Fibroblast of skin of left quadriceps (primary cell): ENCODE data around the gene PSME4.
"Not testable (repeated sequence)": the region's sequence is repeated elsewhere in the genome, so short reads cannot be mapped to it uniquely, and the experiment has no call there.

Experiments used
- DNase-seq, 2 experiments: peaks; one replicate each; pipeline ENCODE4 v3.0.0-alpha.2; 2013; ENCODE audit warnings: low read depth in 2 of 2

PSME4 gene

GRCh38 chr2:53964987-53965687 lies 5.7 kb downstream of the PSME4 start:
- no peak for DNase-seq

DNA sequence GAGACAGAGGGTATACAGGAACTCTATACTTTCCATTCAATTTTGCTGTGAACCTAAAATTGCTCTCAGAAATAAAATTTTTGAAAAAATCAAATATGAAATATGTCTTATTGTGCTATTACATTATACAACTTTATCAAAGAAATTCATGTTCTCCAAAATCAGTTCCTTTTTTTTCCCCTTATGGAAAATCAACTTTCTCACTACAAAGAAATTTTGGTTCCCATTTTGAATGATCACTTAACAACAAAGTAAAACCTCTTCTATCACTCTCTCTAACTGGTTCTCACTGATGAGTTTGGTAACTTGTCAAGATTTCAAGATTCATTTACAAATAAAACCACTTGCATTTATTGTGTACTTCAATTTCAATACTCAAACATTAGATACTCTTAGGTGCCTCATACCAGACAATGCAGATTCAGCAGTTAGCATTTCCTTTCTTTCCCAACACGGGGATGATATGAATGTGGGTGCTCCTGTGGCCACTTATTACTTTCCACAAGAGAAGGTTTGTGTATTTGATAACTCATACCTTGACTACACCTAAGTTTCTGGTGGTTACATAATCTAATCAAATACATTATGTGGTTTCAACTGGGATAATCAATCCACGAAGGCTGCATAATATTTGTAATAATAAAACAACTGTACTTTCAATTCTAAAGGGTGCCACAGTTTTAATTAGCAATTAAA lies 6.4 kb downstream of the PSME4 start:
- DNase-seq, result no peak

GRCh38 chr2:53961478-53962216 lies 9.1 kb downstream of the PSME4 start:
- not testable (repeated sequence) for DNase-seq

DNA sequence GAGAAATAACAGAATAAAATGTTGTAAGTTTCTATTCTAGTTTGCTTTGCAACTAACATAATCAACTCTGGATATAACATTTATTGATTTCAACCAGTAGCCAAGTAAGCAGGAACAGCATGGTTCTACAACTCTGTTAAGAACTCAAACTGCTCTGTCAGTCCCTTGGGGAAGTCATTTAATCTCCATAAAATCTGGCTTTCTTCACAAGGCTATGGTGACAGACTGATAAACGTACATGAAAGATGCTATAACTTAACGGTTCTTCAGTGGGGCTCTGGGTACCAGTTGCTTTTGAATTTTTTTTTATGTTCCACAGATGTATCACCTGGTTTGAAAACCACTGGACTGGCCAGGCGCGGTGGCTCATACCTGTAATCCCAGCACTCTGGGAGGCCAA lies 10.3 kb downstream of the PSME4 start:
- no peak for DNase-seq

DNA sequence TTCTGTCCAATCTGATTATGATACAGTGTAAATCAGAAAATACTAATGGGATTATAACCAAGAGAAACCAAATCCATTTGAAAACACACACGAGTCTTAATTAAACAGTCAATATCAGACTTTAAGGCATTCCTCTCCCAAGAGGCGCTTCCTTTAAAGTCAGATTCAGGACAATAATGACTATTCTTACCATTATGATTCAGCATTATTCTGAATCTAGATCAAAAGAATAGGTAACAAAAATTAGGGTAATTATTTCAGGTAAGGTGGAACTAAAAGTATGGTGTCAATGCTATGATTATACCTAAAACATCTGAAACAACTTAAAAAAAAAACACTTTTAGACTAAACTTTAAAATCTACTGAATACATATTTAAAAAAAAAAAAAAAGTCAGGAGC lies 12.3 kb downstream of the PSME4 start:
- DNase-seq, result no peak

GRCh38 chr2:53952519-53952918 lies 18.3 kb downstream of the PSME4 start:
- DNase-seq, result no peak

DNA sequence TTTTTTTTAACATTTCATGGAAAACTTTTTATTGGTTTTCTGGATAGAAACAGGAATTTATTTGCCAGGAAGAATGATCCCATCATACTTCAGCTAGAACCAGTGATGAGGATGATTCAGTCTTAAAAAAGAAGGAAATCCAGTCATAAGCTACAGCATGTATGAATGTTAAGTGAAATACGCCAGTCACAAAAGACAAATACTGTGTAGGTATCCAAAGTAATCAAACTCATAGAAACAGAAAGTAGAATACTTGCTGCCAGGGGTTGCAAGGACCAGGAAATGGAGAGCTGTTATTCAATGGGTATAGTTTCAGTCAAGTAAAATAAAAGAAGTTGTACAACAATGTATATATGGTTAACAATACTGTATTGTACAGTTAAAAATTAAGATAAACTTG lies 21.3 kb downstream of the PSME4 start:
- no peak for DNase-seq

DNA sequence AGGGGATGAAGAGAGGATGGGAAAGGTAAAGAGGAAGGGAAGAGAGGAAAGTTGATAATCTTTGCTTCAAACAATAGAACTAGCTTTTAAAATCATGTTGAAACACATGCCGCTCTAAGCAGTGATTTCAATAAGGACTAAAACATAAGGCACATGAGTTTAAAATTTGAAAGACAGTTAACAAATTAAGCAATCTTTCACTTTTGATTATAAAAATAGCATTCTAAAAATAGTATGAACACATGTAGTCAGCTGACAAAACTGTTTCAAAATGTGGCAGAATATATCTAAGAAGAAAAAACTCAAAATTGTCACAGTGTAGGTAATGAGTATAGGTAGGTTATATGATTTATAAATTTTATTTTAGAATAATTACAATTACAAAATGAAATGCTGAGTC lies 25.3 kb downstream of the PSME4 start:
- DNase-seq, result no peak

DNA sequence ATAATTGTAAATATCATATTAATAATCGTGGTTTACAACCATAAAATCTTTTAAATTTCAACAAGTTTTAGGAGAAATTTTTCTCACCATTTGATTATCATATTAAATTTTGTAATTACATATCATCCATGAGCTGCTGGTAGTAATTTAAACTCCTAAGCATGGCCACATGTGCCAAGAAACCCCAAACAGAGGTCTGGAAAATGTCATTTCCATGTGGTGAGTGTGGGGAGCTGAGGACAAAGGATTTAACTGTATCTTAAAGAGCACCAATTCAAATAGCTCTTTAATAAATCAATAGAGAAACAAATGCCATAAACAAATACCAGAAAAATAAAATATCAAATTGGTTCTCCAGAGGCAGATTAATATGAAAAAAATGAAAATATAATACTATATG lies 26.3 kb downstream of the PSME4 start:
- no peak for DNase-seq

GRCh38 chr2:53942280-53942679 lies 28.5 kb downstream of the PSME4 start:
- no peak for DNase-seq

DNA sequence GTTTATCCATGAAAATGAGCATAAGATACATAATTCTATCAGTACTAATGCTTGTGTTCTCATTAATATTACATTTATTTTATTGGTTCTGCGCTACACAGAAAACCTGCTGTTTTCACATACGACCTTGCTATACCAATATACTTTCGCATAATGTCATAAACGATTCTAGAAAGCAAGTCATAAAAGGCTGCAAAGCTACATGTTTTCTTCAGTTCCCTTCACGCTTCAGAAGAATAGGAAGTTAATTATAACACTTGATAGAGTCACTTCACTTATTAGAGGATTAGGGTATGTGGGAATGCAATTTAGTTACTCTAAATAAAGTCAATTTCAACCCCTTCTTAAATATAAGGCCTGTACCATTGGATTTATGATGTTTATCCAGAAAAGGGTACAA lies 29.0 kb downstream of the PSME4 start:
- DNase-seq, result no peak

GRCh38 chr2:53939656-53940055 lies 31.1 kb downstream of the PSME4 start:
- no peak for DNase-seq

DNA sequence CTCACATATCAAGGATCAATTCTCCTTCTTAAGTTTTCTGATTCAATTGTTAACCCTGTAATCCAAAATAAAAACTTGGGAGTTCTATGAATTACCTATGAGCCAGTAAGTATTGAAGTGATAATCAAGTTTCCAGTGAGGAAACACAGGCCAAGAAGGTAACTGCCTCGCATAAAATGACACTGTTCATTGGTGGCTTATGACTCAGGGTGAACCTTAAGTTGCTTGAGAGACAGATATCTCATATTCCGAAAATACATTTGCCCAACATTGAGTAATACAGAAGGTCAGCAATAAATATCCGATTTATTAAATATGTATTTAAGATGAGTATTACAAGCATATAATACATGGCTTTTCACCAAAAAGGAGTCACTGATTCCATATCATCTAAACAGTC lies 31.9 kb downstream of the PSME4 start:
- DNase-seq, result no peak

DNA sequence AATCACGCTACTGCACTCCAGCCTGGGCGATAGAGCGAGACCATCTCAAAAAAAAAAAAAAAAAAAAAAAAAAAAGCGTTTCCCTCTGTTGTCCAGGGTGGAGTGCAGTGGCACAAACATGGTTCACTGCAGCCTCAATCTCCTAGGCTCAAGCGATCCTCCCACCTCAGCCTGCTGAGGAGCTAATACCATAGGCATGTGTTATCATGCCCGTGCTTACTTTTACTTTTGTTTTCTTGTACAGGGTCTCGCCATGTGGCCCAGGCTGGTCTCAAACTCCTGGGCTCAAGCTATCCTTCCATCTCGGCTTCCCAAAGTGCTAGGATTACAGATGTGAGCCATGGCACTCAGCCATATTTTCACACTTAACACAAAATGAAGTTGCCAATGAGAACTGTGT lies 37.5 kb downstream of the PSME4 start:
- DNase-seq, result no peak

DNA sequence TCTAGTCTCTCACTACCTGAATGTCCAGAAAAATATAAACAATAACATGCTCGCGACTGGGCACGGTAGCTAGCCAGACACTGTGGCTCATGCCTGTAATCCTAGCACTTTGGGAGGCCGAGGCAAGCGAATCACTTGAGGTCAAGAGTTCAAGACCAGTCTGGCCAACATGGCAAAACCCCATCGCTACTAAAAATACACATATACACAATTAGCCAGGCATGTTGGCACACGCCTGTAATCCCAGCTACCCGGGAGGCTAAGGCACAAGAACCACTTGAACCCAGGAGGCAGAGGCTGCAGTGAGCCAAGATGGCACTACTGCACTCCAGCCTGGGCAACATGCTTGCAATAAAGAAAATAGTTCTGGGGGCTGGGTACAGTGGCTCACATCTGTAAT lies 44.5 kb downstream of the PSME4 start:
- DNase-seq, result not testable (repeated sequence)

DNA sequence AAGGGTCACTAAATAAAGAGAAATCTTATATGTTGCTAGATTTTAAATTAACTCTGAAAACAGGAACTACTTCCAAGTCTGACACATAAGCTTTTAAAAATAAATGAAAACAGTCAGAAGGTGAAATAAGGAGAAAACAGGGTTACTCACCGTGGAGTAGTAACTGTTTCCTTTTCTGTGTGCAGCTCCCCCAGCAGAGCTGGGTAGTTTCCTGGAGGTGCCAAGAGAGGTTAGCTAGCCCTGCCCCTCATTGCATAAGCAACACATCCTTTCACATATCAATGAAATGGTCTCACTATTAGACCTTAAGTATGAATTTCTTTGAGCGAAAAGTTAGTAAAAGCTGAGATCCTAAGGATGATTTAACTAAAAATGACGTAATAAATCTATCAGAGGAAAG lies 57.1 kb downstream of the PSME4 start:
- DNase-seq, result peak in 1 of 2 experiments; percentile 5

GRCh38 chr2:53911434-53912189 lies 59.2 kb downstream of the PSME4 start:
- DNase-seq, result no peak

- DNase-seq, result no peak
Measured at GRCh38 chr2:53907582-53907981, 63.2 kb downstream of the PSME4 start.

- no peak for DNase-seq
Measured at GRCh38 chr2:53905396-53905795, 65.4 kb downstream of the PSME4 start.

- DNase-seq, result no peak
Measured at GRCh38 chr2:53903011-53903410, 67.8 kb downstream of the PSME4 start.

DNA sequence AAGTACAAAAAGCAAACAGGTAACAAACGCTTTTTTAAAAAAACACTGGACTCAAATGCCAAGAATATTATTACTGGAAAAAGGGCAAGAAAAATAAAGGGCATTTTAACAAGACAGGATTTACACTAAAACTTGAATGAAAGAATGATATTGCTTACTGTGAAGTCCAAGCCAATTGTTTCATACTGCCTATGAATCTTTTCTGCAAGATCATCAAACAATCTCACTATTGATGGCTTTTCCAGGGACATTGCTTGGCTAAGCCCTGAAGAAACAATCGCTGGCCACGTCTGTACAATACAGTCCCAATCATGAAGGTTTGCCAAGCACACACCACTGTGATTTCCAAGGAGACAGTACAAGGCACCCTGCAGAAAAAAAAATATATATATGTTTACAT lies 69.6 kb downstream of the PSME4 start:
- DNase-seq, result no peak

- peak; percentile 17 to 19 for DNase-seq
Measured at GRCh38 chr2:53896864-53897263, 73.9 kb downstream of the PSME4 start.
